Endothelial cell (in vitro differentiated cells): ENCODE measurements around the gene GALNT16. TPM values are rescaled to one million over a fixed set of nuclear protein-coding genes. Genes with fewer than 3 reads are reported as not detected.

Experiments used
- DNase-seq: peaks from one replicate; pipeline ENCODE4 v3.0.0; 2021; ENCODE audit warnings: low spot score
- H3K27ac Mint-ChIP-seq: one replicate; pipeline ENCODE4 v1.8.0; 2021; ENCODE audit warnings: mixed read lengths, inconsistent platforms; ENCODE audit not compliant: unreplicated experiment
- H3K27me3 Mint-ChIP-seq: one replicate; pipeline ENCODE4 v1.8.0; 2021; ENCODE audit warnings: mild to moderate bottlenecking, moderate library complexity, mixed read lengths, inconsistent platforms; ENCODE audit not compliant: unreplicated experiment
- H3K36me3 Mint-ChIP-seq: one replicate; pipeline ENCODE4 v1.8.0; 2021; ENCODE audit warnings: mild to moderate bottlenecking, low read depth, mixed read lengths, inconsistent platforms; ENCODE audit not compliant: unreplicated experiment
- H3K4me1 Mint-ChIP-seq: one replicate; pipeline ENCODE4 v1.8.0; 2021; ENCODE audit warnings: mild to moderate bottlenecking, mixed read lengths, inconsistent platforms; ENCODE audit not compliant: unreplicated experiment
- H3K4me3 Mint-ChIP-seq: one replicate; pipeline ENCODE4 v1.8.0; 2021; ENCODE audit warnings: mild to moderate bottlenecking, mixed read lengths, inconsistent platforms; ENCODE audit not compliant: unreplicated experiment
- H3K9me3 Mint-ChIP-seq: one replicate; pipeline ENCODE4 v1.8.0; 2021; ENCODE audit warnings: mixed read lengths, inconsistent platforms; ENCODE audit not compliant: unreplicated experiment
- total RNA-seq: library from RNA; stranded (reverse); fragmentation: NEBNext Ultra II Directional; extraction: Animal tissue kit (Norgen Biotek cat#: 25700); gene quantifications from one replicate; pipeline ENCODE4 v1.2.1, GENCODE V29; 2021; ENCODE audit not compliant: unreplicated experiment
- TF ChIP-seq, protein P1 (sequence below): fragments of 200-600 bp; sonication (generic); IDR thresholded peaks from one replicate; pipeline ENCODE4 v1.5.0; 2021; ENCODE audit warnings: antibody characterized with exemption; ENCODE audit not compliant: unreplicated experiment

Gene GALNT16
- total RNA-seq, 1 donor from 2014 or later: 2.8 TPM

DNA sequence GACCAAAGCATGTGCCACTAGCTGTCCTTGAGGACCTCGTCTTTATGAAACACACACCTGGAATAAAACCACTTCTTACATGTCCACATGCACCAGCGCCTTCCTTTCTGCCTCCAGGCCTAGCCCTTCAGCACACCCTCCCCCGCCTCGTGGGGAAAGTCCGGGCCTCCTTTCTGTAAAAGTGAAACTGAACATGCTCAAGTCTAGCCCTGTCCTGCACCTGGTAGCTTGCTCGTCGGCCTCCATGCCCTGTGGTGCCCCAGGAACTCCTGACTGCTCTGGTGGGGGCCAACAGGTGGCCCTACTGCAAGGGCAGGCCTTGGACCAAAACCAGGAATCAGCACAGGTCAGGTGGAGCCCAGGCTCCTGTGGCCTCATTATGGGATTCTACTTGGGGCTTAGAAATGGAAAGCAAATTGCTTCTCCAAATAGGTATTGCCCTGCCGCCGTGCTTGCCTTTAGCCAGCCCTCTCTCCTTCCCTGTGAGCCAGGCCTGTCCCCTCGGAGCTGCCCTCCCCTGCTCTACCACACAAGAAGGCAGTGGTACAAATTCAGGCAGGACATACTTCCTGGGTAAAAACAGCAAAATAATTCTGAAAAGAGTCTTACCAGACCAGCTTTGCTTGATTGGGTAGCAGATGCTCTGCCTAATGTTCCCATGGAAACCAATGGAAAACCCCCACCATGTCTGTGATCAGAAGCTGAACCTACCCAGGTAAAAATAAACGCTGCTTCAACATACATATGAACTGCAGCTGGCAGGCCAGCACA lies 94.6 kb downstream of the GALNT16 start:
- no peaks in the 10 kb centered on the region for H3K9me3 Mint-ChIP-seq
- H3K27me3 Mint-ChIP-seq: peaks cover 7% of the 10 kb centered on the region
- H3K4me1 Mint-ChIP-seq: peaks cover 3% of the 10 kb centered on the region
- H3K4me3 Mint-ChIP-seq: no peak overlapping the region
- H3K36me3 Mint-ChIP-seq: no peaks in the 10 kb centered on the region
- no peak overlapping the region for H3K27ac Mint-ChIP-seq
- TF ChIP-seq, protein P1, sequence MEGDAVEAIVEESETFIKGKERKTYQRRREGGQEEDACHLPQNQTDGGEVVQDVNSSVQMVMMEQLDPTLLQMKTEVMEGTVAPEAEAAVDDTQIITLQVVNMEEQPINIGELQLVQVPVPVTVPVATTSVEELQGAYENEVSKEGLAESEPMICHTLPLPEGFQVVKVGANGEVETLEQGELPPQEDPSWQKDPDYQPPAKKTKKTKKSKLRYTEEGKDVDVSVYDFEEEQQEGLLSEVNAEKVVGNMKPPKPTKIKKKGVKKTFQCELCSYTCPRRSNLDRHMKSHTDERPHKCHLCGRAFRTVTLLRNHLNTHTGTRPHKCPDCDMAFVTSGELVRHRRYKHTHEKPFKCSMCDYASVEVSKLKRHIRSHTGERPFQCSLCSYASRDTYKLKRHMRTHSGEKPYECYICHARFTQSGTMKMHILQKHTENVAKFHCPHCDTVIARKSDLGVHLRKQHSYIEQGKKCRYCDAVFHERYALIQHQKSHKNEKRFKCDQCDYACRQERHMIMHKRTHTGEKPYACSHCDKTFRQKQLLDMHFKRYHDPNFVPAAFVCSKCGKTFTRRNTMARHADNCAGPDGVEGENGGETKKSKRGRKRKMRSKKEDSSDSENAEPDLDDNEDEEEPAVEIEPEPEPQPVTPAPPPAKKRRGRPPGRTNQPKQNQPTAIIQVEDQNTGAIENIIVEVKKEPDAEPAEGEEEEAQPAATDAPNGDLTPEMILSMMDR: no peak
- DNase-seq: no peak

DNA sequence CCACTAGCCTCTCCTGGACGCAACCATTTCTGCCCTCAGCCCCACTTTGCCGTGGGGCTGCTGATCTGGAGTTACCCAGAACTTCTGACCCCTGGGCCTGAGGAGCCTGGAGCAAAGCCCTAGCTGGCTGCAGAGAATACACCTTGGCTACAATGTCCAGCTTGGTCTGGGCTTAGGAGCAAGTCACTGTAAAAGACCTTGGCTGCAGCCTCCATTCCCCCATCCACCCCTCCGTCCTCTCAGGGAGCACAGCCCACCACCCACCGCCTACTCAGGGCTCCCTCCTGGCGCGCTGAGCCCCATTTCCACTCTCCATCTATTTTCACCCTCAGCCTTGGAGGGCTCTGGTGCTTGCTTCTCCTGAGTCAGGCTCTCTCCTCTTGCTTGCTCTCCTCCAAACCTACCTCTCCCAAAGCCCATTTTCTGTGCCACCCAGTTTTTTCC lies 95.2 kb downstream of the GALNT16 start:
- no peak for DNase-seq
- H3K27me3 Mint-ChIP-seq: peaks cover 7% of the 10 kb centered on the region
- H3K36me3 Mint-ChIP-seq: no peaks in the 10 kb centered on the region
- H3K9me3 Mint-ChIP-seq: no peaks in the 10 kb centered on the region
- TF ChIP-seq, protein P1: no peak
- H3K27ac Mint-ChIP-seq: no peak overlapping the region
- peaks cover 3% of the 10 kb centered on the region for H3K4me1 Mint-ChIP-seq
- H3K4me3 Mint-ChIP-seq: no peak overlapping the region

DNA sequence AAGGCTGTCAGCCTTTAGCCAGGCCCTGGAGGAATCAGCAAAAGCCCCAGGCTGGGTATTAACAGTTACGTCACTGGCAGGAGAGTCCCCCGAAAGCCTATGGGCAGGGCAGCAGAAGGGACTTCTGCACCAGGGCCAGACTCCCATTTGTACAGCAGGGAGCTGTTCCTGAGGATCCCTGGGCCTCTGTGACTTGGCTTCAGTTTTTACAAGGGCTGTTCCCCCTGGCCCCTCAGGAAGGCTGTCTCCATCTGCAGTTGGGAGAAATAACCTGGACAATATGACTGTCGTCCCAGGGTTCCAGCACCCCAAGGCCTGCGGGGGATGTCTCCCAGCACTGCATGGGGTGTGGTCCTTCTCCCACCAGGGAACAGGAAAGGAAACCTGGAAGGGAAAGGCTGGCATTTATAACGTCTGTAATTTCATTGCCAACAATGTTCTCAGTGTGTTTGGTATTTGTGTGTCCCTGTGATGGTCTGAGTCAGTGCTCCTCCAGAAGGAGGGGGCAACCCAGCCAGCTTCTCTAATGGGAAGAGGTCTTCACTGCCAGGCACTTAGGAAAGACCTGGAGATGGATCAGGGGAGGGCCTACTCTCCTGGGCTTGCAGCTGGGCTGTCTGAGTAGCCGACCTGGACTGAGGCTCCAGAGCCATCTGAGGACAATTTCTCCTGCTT lies 95.8 kb downstream of the GALNT16 start:
- peaks cover 3% of the 10 kb centered on the region for H3K4me1 Mint-ChIP-seq
- no peak overlapping the region for H3K4me3 Mint-ChIP-seq
- TF ChIP-seq, protein P1: no peak
- no peaks in the 10 kb centered on the region for H3K36me3 Mint-ChIP-seq
- no peak for DNase-seq
- H3K27me3 Mint-ChIP-seq: peaks cover 7% of the 10 kb centered on the region
- no peak overlapping the region for H3K27ac Mint-ChIP-seq
- H3K9me3 Mint-ChIP-seq: no peaks in the 10 kb centered on the region

DNA sequence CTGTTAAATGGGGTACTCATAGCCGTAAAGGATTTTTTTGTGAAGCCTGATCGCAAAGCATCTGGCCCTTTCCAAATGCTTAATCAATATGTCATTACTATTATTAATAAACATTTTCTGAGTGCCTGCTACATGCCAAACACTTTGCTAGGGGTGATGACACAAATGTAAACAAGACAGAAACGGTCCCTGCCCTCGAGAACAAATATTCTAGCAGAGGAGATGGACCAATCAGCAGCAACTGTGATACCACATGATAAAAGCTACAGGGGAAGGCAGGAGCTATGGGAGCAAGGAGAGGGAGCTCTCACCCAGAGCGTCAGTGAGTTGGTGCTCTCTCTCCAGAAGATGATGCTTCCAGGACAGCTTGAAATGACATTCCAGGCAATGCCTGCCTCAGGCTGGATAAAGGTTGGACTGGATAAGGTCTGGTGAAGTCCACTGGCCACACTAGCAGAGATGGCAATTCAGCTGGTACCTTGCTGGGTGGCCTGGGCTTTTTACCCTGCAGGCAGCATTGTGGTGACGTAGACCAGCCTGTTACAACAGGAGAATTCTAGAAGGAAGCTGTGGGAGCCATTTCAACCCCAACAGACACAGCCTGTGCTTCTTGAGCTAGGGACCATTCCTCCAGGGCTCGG lies 97.1 kb downstream of the GALNT16 start:
- peaks cover 7% of the 10 kb centered on the region for H3K27me3 Mint-ChIP-seq
- no peak overlapping the region for H3K4me3 Mint-ChIP-seq
- H3K4me1 Mint-ChIP-seq: peaks cover 3% of the 10 kb centered on the region
- TF ChIP-seq, protein P1: no peak
- H3K27ac Mint-ChIP-seq: no peak overlapping the region
- DNase-seq: no peak
- H3K36me3 Mint-ChIP-seq: no peaks in the 10 kb centered on the region
- no peaks in the 10 kb centered on the region for H3K9me3 Mint-ChIP-seq
